ENCODE measurements around the gene ZBED1.
"Not testable (repeated sequence)": the region's sequence is repeated elsewhere in the genome, so short reads cannot be mapped to it uniquely, and the experiment has no call there.

ZBED1 gene

GRCh38 chrX:2497961-2498780 lies 2.6 kb downstream of the ZBED1 start:
- no peak for DNase-seq (ENCODE audit: low read depth)

- no peak for DNase-seq (ENCODE audit: low read depth)
Observed at GRCh38 chrX:2495595-2495994, 5.2 kb downstream of the ZBED1 start.

GRCh38 chrX:2492531-2493218 lies 8.1 kb downstream of the ZBED1 start:
- no peak for DNase-seq (ENCODE audit: low read depth)

DNA sequence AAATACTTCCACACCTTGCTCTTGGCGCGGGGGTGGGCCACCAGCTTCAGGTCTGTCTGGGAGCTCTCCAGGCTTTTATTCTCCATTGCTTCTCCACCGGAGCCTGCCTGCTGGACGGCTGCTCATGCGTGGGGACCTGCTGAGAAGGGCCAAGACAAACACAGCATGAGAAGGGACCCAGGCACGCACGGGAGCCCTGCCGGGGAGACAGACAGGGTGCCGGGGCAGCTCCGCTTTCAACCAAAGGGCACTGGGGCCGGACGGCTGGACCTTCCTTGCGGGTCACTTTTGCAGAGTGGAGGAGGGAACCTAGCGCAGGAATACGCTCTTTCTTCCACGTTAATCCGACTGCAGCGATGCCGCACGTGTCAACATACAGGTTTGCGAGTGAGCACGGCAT lies 10.1 kb downstream of the ZBED1 start:
- no peak for DNase-seq (ENCODE audit: low read depth)

DNA sequence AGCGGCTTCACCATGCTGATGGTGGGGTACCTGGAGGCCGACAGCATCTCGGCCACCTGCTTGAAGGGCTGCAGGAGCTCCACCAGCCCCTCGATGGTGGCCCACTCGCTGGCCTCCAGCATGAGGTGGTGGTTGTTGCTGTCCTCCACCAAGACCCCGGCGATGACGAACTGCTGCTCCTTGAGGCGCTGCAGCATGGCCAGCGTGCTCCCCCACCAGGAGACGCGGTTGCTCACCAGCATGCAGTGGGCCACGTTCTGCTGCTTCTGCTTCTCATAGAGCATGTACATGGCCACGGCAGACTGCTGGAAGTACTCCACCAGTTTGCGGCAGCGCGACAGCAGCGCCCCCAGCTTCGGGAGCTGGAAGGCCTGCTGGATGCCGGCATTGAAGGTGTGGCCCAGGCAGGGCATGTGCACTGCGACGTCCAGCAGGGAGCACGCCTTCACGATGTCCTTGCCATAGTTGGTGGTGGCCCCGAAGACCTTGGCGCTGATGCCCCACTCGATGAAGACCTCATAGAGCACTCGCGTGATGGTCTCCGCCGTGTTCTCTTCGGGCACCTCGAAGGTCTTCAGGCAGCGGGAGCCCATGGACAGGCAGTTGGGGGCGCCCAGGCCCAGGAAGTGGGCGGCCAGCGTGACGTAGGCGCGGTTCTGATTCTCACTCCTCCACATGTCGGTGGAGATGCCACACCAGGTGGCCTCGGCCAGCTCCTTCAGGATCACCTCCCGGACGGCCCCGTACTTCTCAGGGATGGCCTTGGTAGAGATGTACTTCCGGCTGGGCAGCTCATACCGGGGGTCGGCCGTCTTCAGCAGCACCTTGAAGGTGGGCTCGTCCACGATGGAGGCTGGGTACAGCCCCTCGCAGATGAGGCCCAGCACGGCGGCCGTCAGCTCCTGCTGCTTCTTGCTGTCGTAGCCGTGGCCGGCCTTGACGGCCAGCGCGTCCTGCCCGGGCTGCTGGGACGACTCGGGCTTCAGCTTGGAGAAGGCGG lies 11.0 kb downstream of the ZBED1 start:
- no peak for DNase-seq (ENCODE audit: low read depth)

- DNase-seq (ENCODE audit: low read depth) = no peak
Observed at GRCh38 chrX:2488621-2489285, 12.0 kb downstream of the ZBED1 start.

- DNase-seq (ENCODE audit: low read depth) = no peak
Observed at GRCh38 chrX:2487366-2487765, 13.4 kb downstream of the ZBED1 start.

DNA sequence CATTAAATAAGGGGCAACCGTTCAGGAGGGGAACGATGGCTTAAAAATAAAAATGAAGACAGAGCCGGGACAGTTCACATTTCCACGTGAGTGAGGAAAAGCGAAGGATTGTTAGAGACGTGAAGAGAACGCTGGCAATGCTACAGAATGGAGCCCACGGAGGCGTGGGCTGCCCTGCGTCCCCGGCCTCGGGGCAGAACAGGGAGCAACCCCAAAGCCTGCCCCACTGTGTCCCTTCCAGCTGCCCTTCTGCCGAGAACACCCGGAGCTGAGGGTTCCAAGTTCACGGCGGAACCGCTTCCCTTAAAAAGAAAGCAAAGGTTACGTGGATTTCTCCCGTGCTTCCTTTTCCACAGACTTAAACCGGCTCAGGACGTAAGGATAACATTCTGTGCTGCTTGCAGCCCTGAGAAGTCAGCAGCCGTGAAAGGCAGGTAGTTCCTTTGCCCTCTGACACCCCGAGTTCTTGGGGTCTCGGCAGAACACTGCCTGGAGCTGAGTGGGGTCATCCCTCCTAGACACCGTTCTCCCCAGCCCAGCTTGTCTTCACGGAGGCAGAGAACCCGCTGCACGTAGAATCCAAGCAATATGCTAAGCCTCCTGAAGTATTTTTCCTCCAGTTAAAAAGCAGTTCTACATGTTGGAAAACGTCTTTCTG lies 14.2 kb downstream of the ZBED1 start:
- DNase-seq (ENCODE audit: low read depth) = no peak

- DNase-seq (ENCODE audit: low read depth) = no peak
Observed at GRCh38 chrX:2485789-2486345, 14.9 kb downstream of the ZBED1 start.

DNA sequence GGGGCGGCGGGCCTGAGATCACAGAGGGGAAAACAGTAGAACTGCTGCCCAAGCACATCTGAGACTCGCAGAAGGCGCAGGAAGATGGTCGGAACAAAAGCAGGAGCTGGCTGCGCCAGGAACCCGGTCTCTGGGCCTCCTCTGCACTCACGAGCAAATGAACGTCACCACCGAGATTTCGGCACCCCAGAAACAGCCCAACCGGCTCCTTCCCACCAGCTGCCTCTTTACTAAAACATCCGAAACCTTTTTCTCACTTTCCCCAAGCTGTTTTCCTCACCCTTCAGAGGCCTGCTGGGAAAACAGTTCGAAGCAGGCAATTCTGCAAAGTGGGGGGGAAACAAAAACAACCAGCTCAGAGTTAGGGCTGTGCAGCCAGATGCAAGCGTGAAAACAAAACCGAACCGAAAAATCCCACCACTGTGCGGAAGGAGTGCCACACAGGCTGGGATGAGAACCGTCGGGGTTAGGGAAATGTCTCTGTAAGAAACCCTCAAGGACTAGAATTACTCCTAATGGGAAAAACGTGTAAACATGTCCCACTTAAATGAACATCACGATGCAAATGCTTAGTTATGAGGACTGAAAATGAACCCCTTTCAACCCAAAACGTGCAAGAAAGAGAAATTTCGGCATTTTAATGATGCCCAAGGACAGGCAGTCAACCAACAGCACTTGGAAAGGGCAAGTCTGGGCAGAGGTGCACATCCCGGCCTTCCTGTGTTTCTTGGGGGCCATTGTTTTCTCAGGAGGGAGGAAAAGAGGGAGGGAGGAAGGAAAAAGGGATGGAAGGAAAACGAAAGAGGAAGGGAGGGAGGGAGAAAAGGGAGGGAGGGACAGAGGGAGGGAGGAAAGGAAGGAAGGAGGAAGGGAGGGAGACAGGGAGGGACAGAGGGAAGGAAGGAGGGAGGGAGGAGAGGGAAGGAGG lies 15.8 kb downstream of the ZBED1 start:
- no peak for DNase-seq (ENCODE audit: low read depth)

GRCh38 chrX:2484256-2484655 lies 16.5 kb downstream of the ZBED1 start:
- no peak for DNase-seq (ENCODE audit: low read depth)

DNA sequence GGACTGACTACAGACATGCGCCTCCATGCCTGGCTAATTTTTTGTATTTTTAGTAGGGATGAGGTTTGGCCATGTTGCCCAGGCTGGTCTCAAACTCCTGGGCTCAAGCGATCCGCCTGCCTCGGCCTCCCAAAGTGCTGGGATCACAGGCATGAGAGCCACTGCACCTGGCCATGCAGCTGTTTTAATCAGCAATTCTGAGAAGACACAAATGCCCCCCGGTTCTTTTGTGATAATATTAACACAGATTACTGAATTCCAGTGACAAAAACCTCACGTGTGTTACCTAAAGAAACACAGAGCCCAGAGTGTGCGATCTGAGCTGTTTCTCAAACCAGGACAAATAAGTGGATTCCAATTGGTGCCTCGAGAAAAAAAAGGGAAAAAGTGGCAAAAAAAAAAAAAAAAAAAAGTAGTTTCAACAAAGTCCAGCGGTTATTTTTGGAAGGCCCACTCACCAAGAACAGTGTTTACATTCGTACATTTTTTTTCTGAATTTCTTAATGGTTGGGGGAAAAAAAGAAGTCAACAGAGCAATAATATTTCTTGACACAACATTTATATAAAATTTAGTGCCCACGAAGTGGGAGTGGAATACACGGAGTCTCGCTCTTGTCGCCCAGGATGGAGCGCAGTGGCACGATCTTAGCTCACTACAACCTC lies 17.2 kb downstream of the ZBED1 start:
- DNase-seq (ENCODE audit: low read depth) = no peak

- not testable (repeated sequence) for DNase-seq (ENCODE audit: low read depth)
Observed at GRCh38 chrX:2481597-2481996, 19.2 kb downstream of the ZBED1 start.

- DNase-seq (ENCODE audit: low read depth) = not testable (repeated sequence)
Observed at GRCh38 chrX:2479982-2480381, 20.8 kb downstream of the ZBED1 start.

DNA sequence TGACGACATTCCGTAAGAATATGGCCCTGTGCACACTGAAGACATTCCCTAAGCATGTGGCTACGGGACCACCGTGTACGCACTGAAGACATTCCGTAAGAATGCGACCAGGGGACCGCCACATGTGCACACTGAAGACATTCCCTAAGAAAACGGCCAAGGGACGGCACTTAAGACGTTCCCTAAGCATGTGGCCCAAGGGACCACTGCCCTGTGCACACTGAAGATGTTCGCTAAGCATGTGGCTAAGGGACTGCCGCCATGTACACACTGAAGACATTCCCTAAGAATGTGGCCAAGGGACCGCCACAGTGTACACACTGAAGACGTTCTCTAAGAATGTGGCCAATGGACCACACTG lies 21.4 kb downstream of the ZBED1 start:
- DNase-seq (ENCODE audit: low read depth) = no peak

DNA sequence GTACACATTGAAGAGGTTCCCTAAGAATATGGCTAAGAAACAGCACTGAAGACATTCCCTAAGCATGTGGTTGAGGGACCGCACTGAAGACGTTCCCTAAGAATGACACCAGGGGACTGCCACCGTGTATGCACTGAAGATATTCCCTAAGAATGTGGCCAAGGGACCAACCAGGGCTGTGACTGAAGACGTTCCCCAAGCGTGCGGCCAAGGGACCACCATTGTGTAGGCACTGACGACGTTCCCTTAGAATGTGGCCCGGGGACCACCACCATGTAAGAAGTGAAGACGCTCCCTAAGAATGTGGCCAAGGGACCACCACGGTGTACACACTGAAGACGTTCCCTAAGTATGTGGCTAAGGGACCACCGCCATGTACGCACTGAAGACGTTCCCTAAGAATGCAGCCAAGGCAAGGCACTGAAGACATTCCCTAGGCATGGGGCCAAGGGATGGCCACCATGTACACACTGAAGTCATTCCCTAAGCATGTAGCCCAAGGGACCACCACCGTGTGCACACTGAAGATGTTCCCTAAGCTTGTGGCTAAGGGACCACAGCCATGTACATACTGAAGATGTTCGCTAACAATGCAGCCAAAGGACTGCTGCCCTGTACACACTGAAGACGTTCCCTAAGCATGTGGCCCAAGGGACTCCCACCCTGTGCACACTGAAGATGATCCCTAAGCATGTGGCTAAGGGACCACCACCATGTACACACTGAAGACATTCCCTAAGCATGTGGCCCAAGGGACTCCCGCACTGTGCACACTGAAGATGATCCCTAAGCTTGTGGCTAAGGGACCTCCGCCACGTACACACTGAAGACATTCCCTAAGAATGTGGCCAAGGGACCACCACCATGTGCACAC lies 22.0 kb downstream of the ZBED1 start:
- DNase-seq (ENCODE audit: low read depth) = no peak

DNA sequence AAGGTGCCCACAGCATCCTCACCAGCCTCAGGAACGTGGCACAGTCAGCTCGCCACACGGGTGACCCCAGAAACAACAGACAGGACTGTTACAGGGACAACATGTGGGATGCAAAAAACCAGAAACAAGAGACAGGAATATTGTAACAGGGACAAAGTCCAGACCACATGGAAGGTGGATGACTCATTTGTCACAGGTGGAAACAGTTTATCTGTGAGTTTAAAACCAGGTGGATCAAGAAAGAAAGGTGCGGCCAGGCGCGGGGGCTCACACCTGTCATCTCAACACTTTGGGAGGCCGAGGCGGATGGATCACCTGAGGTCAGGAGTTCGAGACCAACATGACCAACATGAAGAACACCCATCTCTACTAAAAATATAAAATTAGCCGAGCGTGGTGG lies 23.5 kb downstream of the ZBED1 start:
- DNase-seq (ENCODE audit: low read depth) = not testable (repeated sequence)
